GM12892 (cell line): ENCODE data around the gene GALNT14.

Experiments
- POLR2AphosphoS5 ChIP-seq: IDR thresholded peaks from 2 replicates; pipeline ENCODE4 v1.6.1; 2011; ENCODE audit warnings: low read depth, low read length, control low read depth
- TAF1 ChIP-seq: IDR thresholded peaks from 2 replicates; pipeline ENCODE4 v1.6.1; 2011; ENCODE audit warnings: low read depth, mild to moderate bottlenecking, control low read depth, low read length, borderline replicate concordance

DNA sequence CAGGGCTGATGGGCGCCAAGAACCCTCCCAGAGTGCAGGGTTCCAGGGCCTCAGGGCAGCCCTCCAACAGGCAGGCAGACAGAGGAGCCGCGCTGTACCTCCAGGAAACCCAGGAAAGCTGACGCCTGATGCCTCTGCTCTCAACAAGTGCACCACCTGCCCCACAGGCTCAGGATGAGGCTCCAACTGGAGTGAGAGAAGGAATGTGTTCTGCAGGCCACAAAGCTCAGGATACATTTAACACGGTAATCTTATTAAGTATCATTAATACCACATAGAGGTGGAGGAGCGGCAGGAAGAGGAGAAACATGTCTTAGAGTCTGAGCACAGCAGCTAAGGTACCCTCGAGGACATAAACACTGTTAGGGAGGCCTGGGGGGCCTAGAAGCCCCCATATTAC lies 175.1 kb downstream of the GALNT14 start:
- TF ChIP-seq POLR2AphosphoS5 (no peak), TAF1 (no peak)
